Glutamatergic neuron (in vitro differentiated cells): ENCODE results near the gene AIP. TPM values are rescaled to one million over a fixed set of nuclear protein-coding genes. Genes with fewer than 3 reads are reported as not detected.

ENCODE experiments used
- DNase-seq: peaks from one replicate; pipeline ENCODE4 v3.0.0; 2022
- H3K27ac Mint-ChIP-seq: one replicate; pipeline ENCODE4 v1.8.0; 2020; ENCODE audit warnings: mild to moderate bottlenecking, mixed read lengths, inconsistent platforms; ENCODE audit not compliant: unreplicated experiment
- H3K27me3 Mint-ChIP-seq: one replicate; pipeline ENCODE4 v1.8.0; 2020; ENCODE audit warnings: mild to moderate bottlenecking, moderate library complexity, mixed read lengths, inconsistent platforms; ENCODE audit not compliant: unreplicated experiment
- H3K36me3 Mint-ChIP-seq: one replicate; pipeline ENCODE4 v1.8.0; 2020; ENCODE audit warnings: mild to moderate bottlenecking, mixed read lengths, inconsistent platforms; ENCODE audit not compliant: unreplicated experiment
- H3K4me1 Mint-ChIP-seq: one replicate; pipeline ENCODE4 v1.8.0; 2020; ENCODE audit warnings: mild to moderate bottlenecking, low read depth, mixed read lengths, inconsistent platforms; ENCODE audit not compliant: unreplicated experiment
- H3K4me3 Mint-ChIP-seq: one replicate; pipeline ENCODE4 v1.8.0; 2020; ENCODE audit warnings: mild to moderate bottlenecking, mixed read lengths, inconsistent platforms; ENCODE audit not compliant: unreplicated experiment
- H3K9me3 Mint-ChIP-seq: one replicate; pipeline ENCODE4 v1.8.0; 2020; ENCODE audit warnings: mild to moderate bottlenecking, moderate library complexity, mixed read lengths, inconsistent platforms; ENCODE audit not compliant: unreplicated experiment
- total RNA-seq: library from RNA; stranded (reverse); fragmentation: NEBNext Ultra II Directional; extraction: Animal tissue kit (Norgen Biotek cat#: 25700); gene quantifications from one replicate; pipeline ENCODE4 v1.2.1, GENCODE V29; 2021; ENCODE audit not compliant: unreplicated experiment
- TF ChIP-seq, protein P1 (sequence below): fragments of 200-600 bp; sonication (generic); IDR thresholded peaks from one replicate; pipeline ENCODE4 v1.5.0; 2021; ENCODE audit not compliant: partially characterized antibody, unreplicated experiment

Gene AIP
- total RNA-seq, 1 donor from 2014 or later, result 43.0 TPM

- peaks cover 10% of the 10 kb centered on the region for H3K9me3 Mint-ChIP-seq
- H3K27ac Mint-ChIP-seq, result no peak overlapping the region
- peaks cover 10% of the 10 kb centered on the region for H3K27me3 Mint-ChIP-seq
- H3K4me1 Mint-ChIP-seq, result peaks cover 3% of the 10 kb centered on the region
- TF ChIP-seq, protein P1, sequence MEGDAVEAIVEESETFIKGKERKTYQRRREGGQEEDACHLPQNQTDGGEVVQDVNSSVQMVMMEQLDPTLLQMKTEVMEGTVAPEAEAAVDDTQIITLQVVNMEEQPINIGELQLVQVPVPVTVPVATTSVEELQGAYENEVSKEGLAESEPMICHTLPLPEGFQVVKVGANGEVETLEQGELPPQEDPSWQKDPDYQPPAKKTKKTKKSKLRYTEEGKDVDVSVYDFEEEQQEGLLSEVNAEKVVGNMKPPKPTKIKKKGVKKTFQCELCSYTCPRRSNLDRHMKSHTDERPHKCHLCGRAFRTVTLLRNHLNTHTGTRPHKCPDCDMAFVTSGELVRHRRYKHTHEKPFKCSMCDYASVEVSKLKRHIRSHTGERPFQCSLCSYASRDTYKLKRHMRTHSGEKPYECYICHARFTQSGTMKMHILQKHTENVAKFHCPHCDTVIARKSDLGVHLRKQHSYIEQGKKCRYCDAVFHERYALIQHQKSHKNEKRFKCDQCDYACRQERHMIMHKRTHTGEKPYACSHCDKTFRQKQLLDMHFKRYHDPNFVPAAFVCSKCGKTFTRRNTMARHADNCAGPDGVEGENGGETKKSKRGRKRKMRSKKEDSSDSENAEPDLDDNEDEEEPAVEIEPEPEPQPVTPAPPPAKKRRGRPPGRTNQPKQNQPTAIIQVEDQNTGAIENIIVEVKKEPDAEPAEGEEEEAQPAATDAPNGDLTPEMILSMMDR, result no peak
- H3K36me3 Mint-ChIP-seq, result no peaks in the 10 kb centered on the region
- no peak for DNase-seq
- H3K4me3 Mint-ChIP-seq, result no peak overlapping the region
Measured at GRCh38 chr11:67453816-67454732, 28.8 kb upstream of the AIP start.

DNA sequence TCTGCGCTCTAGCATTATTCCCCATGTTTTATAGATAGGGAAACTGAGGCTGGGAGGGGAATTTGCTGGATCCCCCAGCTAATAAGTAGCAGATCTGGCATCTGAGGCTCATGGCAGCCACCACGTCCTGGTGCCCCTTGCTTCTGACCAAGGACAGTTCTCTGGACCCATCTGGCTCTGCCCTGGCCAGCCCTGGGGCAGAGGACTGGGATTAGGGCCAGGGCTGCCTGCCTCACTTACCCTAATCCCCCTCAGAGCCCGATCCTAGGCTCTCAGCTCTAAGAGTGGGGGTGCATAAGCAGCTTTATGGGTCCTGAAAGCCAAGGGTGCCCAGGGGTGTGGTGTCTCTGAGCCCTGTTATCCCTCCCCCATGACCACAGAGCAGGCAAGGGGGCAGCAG, 27.8 kb upstream of the AIP start, which contains the start of gene CABP4:
TSS of gene CABP4 (plus strand) at position 301 of the 400 bp plus-strand sequence. CDS start at position 371, 70 bp downstream.
- H3K27me3 Mint-ChIP-seq, result peaks cover 8% of the 10 kb centered on the region
- no peaks in the 10 kb centered on the region for H3K36me3 Mint-ChIP-seq
- TF ChIP-seq, protein P1, result no peak
- no peak for DNase-seq
- no peak within 1 kb of the TSS for H3K4me3 Mint-ChIP-seq
- H3K4me1 Mint-ChIP-seq, result no peaks in the 10 kb centered on the region
- H3K9me3 Mint-ChIP-seq, result peaks cover 6% of the 10 kb centered on the region
- no peak within 1 kb of the TSS for H3K27ac Mint-ChIP-seq

DNA sequence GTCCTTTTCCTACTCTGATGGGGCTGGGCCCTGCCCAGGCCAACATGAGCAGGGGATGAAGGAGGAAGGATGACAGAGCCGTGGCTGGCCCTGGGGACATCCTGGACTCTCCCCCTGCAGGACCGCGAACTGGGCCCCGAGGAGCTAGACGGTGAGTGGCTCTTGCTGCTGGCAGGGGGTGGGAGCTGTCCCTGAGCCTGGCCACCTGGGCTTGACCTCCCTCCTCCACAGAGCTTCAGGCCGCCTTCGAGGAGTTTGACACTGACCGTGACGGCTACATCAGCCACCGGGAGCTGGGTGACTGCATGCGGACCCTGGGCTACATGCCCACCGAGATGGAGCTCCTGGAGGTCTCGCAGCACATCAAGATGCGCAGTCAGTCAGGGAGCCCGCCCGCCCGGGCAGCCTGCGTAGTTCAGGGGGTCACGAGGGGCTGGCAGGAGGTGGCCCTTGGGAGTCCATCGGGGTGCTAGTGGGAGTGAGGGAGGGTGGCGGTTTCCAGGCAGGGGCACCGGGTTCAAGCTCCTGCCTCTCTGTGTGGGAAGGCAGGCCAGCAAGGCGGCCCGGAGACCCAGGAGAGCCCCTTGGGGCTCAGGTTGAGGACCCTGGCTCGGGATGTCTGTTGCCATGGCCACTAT, 26.6 kb upstream of the AIP start:
- Mint-ChIP-seq H3K4me1 (no peaks in the 10 kb centered on the region), H3K27ac (no peak overlapping the region), H3K36me3 (no peaks in the 10 kb centered on the region), H3K4me3 (no peak overlapping the region), H3K27me3 (peaks cover 8% of the 10 kb centered on the region), H3K9me3 (peaks cover 6% of the 10 kb centered on the region)
- TF ChIP-seq, protein P1, result no peak
- DNase-seq, result no peak

DNA sequence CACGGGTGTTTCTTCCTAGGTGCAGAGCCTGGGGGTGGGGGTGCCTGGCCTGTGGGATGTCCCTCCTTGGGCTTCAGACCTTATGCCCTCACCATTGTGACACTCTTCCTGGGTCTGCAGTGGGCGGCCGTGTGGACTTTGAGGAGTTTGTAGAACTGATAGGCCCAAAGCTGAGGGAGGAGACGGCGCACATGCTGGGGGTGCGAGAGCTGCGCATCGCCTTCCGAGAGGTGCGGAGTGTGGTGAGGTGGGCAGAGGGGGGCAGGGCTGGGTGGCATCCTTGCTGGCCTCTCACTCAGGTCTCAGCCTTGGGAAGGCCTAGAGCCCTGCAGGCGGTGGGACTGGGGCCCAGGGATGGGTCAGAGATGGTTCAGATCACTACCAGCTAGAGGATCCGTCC, 25.4 kb upstream of the AIP start:
- Mint-ChIP-seq H3K9me3 (peaks cover 2% of the 10 kb centered on the region), H3K36me3 (no peaks in the 10 kb centered on the region), H3K27me3 (peaks cover 7% of the 10 kb centered on the region), H3K4me1 (no peaks in the 10 kb centered on the region), H3K4me3 (no peak overlapping the region), H3K27ac (no peak overlapping the region)
- DNase-seq, result no peak
- TF ChIP-seq, protein P1, result no peak

DNA sequence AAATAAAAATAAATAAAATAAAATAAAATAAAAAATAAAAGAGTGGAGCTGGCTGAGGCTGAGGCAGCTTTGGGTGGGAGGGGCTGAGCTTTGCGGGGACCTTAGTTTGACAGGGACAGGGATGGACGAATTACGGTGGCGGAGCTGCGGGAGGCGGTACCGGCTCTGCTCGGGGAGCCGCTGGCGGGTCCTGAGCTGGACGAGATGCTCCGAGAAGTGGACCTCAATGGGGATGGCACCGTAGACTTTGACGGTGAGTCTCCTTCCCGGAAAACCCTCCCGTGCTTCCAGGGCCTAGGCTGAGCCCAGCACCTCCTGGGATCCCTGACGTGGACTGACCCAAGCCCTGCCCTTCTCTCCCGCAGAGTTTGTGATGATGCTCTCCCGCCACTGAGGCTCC, 24.6 kb upstream of the AIP start:
- no peak overlapping the region for H3K27ac Mint-ChIP-seq
- H3K27me3 Mint-ChIP-seq, result peaks cover 7% of the 10 kb centered on the region
- TF ChIP-seq, protein P1, result no peak
- no peaks in the 10 kb centered on the region for H3K36me3 Mint-ChIP-seq
- H3K9me3 Mint-ChIP-seq, result no peaks in the 10 kb centered on the region
- H3K4me3 Mint-ChIP-seq, result no peak overlapping the region
- H3K4me1 Mint-ChIP-seq, result no peaks in the 10 kb centered on the region
- DNase-seq, result no peak
